ENCODE measurements around the gene SLC1A6.

SLC1A6 gene

GRCh38 chr19:14943601-14944000 lies 36.1 kb downstream of the SLC1A6 start:
- DNase-seq (ENCODE audit: extremely low read depth, insufficient read length), result peak; percentile 39
- TF ChIP-seq, protein P1, sequence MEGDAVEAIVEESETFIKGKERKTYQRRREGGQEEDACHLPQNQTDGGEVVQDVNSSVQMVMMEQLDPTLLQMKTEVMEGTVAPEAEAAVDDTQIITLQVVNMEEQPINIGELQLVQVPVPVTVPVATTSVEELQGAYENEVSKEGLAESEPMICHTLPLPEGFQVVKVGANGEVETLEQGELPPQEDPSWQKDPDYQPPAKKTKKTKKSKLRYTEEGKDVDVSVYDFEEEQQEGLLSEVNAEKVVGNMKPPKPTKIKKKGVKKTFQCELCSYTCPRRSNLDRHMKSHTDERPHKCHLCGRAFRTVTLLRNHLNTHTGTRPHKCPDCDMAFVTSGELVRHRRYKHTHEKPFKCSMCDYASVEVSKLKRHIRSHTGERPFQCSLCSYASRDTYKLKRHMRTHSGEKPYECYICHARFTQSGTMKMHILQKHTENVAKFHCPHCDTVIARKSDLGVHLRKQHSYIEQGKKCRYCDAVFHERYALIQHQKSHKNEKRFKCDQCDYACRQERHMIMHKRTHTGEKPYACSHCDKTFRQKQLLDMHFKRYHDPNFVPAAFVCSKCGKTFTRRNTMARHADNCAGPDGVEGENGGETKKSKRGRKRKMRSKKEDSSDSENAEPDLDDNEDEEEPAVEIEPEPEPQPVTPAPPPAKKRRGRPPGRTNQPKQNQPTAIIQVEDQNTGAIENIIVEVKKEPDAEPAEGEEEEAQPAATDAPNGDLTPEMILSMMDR (IDR thresholded peaks at IDR 0.05; ENCODE audit: insufficient read depth, low read length, poor library complexity, severe bottlenecking), result no peak
- H3K27me3 ChIP-seq (replicated peaks; ENCODE audit: control insufficient read depth, insufficient read depth, low read length), result no peaks in the 10 kb centered on the region
- no peak overlapping the region for H3K4me3 ChIP-seq (replicated peaks; ENCODE audit: low read depth, low read length)
- no peaks in the 10 kb centered on the region for H3K36me3 ChIP-seq (ENCODE audit: control insufficient read depth, insufficient read depth, low read length)

GRCh38 chr19:14941189-14941588 lies 38.5 kb downstream of the SLC1A6 start, which contains the start of gene OR7C2:
Gene OR7C2 (plus strand): TSS chr19:14941489. CDS start chr19:14941489, 0 bp downstream.
- no peak for DNase-seq (ENCODE audit: extremely low read depth, insufficient read length)
- H3K27me3 ChIP-seq (replicated peaks; ENCODE audit: control insufficient read depth, insufficient read depth, low read length), result no peaks in the 10 kb centered on the region
- no peaks in the 10 kb centered on the region for H3K36me3 ChIP-seq (ENCODE audit: control insufficient read depth, insufficient read depth, low read length)
- no peak within 1 kb of the TSS for H3K4me3 ChIP-seq (replicated peaks; ENCODE audit: low read depth, low read length)
- TF ChIP-seq, protein P1 (IDR thresholded peaks at IDR 0.05; ENCODE audit: insufficient read depth, low read length, poor library complexity, severe bottlenecking), result no peak

DNA sequence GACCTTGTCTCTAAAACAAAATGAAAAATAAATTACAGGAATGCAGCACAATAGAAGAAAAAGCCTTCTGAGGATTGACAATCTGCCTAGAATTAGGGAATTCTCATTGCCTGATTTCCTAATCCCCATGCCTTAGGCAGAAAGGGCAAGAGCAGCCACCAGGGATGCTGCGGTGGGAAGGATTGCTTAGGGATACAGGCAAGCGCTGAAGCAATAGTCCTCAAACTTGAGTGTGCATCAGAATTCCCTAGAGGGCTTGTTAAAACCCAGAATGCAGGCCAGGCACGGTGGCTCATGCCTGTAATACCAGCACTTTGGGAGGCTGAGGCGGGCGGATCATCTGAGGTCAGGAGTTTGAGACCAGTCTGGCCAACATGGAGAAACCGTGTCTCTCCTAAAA lies 39.4 kb downstream of the SLC1A6 start:
- Histone ChIP-seq H3K4me3 (replicated peaks; ENCODE audit: low read depth, low read length) (no peak overlapping the region), H3K27me3 (replicated peaks; ENCODE audit: control insufficient read depth, insufficient read depth, low read length) (no peaks in the 10 kb centered on the region), H3K36me3 (ENCODE audit: control insufficient read depth, insufficient read depth, low read length) (no peaks in the 10 kb centered on the region)
- no peak for DNase-seq (ENCODE audit: extremely low read depth, insufficient read length)
- TF ChIP-seq, protein P1 (IDR thresholded peaks at IDR 0.05; ENCODE audit: insufficient read depth, low read length, poor library complexity, severe bottlenecking), result no peak

DNA sequence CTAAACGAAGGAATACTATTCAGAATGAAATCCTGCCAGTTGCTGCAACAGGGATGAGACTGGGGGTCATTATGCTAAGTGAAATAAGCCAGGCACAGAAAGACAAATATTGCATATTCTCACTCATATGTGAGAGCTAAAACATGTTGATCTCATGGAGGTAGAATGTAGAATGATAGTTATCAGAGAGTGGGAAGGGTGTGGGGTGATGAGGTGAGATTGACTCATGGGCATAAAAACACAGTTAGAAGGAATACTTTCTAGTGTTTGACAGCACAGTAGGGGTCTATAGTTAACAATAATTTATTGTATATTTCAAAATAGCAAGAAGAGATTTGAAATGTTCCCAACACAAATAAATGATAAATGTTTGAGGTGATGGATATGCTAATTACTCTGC lies 46.2 kb downstream of the SLC1A6 start:
- no peak for DNase-seq (ENCODE audit: extremely low read depth, insufficient read length)
- Histone ChIP-seq H3K36me3 (ENCODE audit: control insufficient read depth, insufficient read depth, low read length) (no peaks in the 10 kb centered on the region), H3K27me3 (replicated peaks; ENCODE audit: control insufficient read depth, insufficient read depth, low read length) (no peaks in the 10 kb centered on the region), H3K4me3 (replicated peaks; ENCODE audit: low read depth, low read length) (no peak overlapping the region)
- TF ChIP-seq, protein P1 (IDR thresholded peaks at IDR 0.05; ENCODE audit: insufficient read depth, low read length, poor library complexity, severe bottlenecking), result no peak

GRCh38 chr19:14916848-14917247 lies 62.8 kb downstream of the SLC1A6 start:
- no peak for DNase-seq (ENCODE audit: extremely low read depth, insufficient read length)

More at GRCh38 chr19:14916848-14917247, 62.8 kb downstream of the SLC1A6 start:
- Histone ChIP-seq H3K4me3 (replicated peaks; ENCODE audit: low read depth, low read length) (no peak overlapping the region), H3K36me3 (ENCODE audit: control insufficient read depth, insufficient read depth, low read length) (no peaks in the 10 kb centered on the region), H3K27me3 (replicated peaks; ENCODE audit: control insufficient read depth, insufficient read depth, low read length) (no peaks in the 10 kb centered on the region)
- TF ChIP-seq, protein P1 (IDR thresholded peaks at IDR 0.05; ENCODE audit: insufficient read depth, low read length, poor library complexity, severe bottlenecking), result no peak
